HepG2 (cell line): ENCODE measurements around the gene CDC20. TPM values are rescaled to one million over a fixed set of nuclear protein-coding genes. Genes with fewer than 3 reads are reported as not detected.

ENCODE experiments used
- ATF1 ChIP-seq: IDR thresholded peaks from 2 replicates; pipeline ENCODE4 v1.6.1; 2016; ENCODE audit warnings: mild to moderate bottlenecking, control low read depth
- CBX1 ChIP-seq: IDR thresholded peaks from one replicate; pipeline ENCODE4 v1.6.1; 2016; ENCODE audit warnings: antibody characterized with exemption, low read depth
- MED1 ChIP-seq: sonication (generic); formaldehyde crosslinking; IDR thresholded peaks from 2 replicates; pipeline ENCODE4 v1.4.0; 2020; ENCODE audit warnings: missing genetic modification reagents
- MYNN ChIP-seq: sonication (generic); formaldehyde crosslinking; IDR thresholded peaks from 2 replicates; pipeline ENCODE4 v1.4.0; 2020; ENCODE audit warnings: mild to moderate bottlenecking, low read depth, missing genetic modification reagents
- SALL1 ChIP-seq: sonication (generic); formaldehyde crosslinking; IDR thresholded peaks from 2 replicates; pipeline ENCODE4 v1.8.0; 2022; ENCODE audit warnings: mild to moderate bottlenecking, missing genetic modification reagents
- ZBTB40 ChIP-seq, 2 experiments: fragments of 450-650 bp in 1 of 2; sonication (generic) in 1 of 2; formaldehyde crosslinking in 1 of 2; IDR thresholded peaks; 2 replicates each; pipeline versions ENCODE4 v1.6.1 to v1.8.0; 2016 to 2022; ENCODE audit warnings: antibody characterized with exemption in 1 of 2, mild to moderate bottlenecking in 1 of 2, missing genetic modification reagents in 1 of 2
- ZEB1 ChIP-seq: IDR thresholded peaks from 2 replicates; pipeline ENCODE4 v1.6.1; 2012; ENCODE audit warnings: mild to moderate bottlenecking, low read depth, inconsistent platforms; ENCODE audit not compliant: insufficient replicate concordance
- ZNF205 ChIP-seq: IDR thresholded peaks from 2 replicates; pipeline ENCODE4 v1.6.1; 2018; ENCODE audit warnings: missing biosample characterization, missing genetic modification reagents
- ZNF33A ChIP-seq: sonication (generic); formaldehyde crosslinking; IDR thresholded peaks from 2 replicates; pipeline ENCODE4 v1.5.1; 2020; ENCODE audit warnings: missing genetic modification reagents, mild to moderate bottlenecking, moderate library complexity, borderline replicate concordance
- ZNF704 ChIP-seq: sonication (generic); formaldehyde crosslinking; IDR thresholded peaks from 2 replicates; pipeline ENCODE4 v1.8.1; 2023; ENCODE audit warnings: mild to moderate bottlenecking, inconsistent platforms, moderate library complexity, missing genetic modification reagents, borderline replicate concordance
- polyA plus RNA-seq, 8 experiments: library from polyadenylated mRNA; depleted of rRNA in 3 of 8; stranded (reverse) in 7 of 8; unstranded in 1 of 8; fragments of >200 nt; fragmentation: Illumina TruSeq in 4 of 8; extraction: Trizol in 4 of 8; gene quantifications; 2 replicates each; pipeline versions ENCODE4 v1.2.1 to v1.2.3, GENCODE V29; 2011 to 2016; ENCODE audit warnings: low read depth in 4 of 8, missing spikeins in 1 of 8, mixed read lengths in 1 of 8; ENCODE audit not compliant: insufficient read depth in 1 of 8
- total RNA-seq, 5 experiments: library from RNA; depleted of rRNA; stranded (reverse); fragments of >200 nt; fragmentation: Illumina TruSeq; extraction: Trizol; gene quantifications; 2 replicates each; pipeline ENCODE4 v1.2.3, GENCODE V29; 2016; ENCODE audit warnings: low read depth in 1 of 5
- TF ChIP-seq, protein P1 (sequence below): IDR thresholded peaks from 2 replicates; pipeline ENCODE4 v1.6.1; 2016; ENCODE audit warnings: low read depth, missing genetic modification reagents, missing compliant biosample characterization

Gene CDC20
- total and polyA plus RNA-seq, 2 of the 13 experiments (the other 11 are each of a cell fraction or from before 2014, with no cell fraction given), result 57.9 to 90.0 TPM

- TF ChIP-seq ZBTB40 (IDR thresholded peaks at IDR 0.05), result peak; percentile 93
- TF ChIP-seq ZBTB40 (CRISPR knock-in tag; IDR thresholded peaks at IDR 0.05), result peak; percentile 70; the same call in 1 of the 2 replicates
- 0 out of 2 replicates have a peak, but pooled peaks have one; percentile 46 for TF ChIP-seq MYNN (CRISPR knock-in tag)
- peak; percentile 55; the same call in 1 of the 2 replicates for TF ChIP-seq ZNF704
- TF ChIP-seq, protein P1, sequence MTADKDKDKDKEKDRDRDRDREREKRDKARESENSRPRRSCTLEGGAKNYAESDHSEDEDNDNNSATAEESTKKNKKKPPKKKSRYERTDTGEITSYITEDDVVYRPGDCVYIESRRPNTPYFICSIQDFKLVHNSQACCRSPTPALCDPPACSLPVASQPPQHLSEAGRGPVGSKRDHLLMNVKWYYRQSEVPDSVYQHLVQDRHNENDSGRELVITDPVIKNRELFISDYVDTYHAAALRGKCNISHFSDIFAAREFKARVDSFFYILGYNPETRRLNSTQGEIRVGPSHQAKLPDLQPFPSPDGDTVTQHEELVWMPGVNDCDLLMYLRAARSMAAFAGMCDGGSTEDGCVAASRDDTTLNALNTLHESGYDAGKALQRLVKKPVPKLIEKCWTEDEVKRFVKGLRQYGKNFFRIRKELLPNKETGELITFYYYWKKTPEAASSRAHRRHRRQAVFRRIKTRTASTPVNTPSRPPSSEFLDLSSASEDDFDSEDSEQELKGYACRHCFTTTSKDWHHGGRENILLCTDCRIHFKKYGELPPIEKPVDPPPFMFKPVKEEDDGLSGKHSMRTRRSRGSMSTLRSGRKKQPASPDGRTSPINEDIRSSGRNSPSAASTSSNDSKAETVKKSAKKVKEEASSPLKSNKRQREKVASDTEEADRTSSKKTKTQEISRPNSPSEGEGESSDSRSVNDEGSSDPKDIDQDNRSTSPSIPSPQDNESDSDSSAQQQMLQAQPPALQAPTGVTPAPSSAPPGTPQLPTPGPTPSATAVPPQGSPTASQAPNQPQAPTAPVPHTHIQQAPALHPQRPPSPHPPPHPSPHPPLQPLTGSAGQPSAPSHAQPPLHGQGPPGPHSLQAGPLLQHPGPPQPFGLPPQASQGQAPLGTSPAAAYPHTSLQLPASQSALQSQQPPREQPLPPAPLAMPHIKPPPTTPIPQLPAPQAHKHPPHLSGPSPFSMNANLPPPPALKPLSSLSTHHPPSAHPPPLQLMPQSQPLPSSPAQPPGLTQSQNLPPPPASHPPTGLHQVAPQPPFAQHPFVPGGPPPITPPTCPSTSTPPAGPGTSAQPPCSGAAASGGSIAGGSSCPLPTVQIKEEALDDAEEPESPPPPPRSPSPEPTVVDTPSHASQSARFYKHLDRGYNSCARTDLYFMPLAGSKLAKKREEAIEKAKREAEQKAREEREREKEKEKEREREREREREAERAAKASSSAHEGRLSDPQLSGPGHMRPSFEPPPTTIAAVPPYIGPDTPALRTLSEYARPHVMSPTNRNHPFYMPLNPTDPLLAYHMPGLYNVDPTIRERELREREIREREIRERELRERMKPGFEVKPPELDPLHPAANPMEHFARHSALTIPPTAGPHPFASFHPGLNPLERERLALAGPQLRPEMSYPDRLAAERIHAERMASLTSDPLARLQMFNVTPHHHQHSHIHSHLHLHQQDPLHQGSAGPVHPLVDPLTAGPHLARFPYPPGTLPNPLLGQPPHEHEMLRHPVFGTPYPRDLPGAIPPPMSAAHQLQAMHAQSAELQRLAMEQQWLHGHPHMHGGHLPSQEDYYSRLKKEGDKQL (CRISPR knock-in tag), result 0 out of 2 replicates have a peak, but pooled peaks have one; percentile 42
- no peak; the same call in 1 of the 2 replicates for TF ChIP-seq ZNF205 (CRISPR knock-in tag)
- TF ChIP-seq ATF1 (CRISPR knock-in tag), result peak; percentile 79
- TF ChIP-seq ZNF33A (CRISPR knock-in tag), result no peak
- TF ChIP-seq SALL1 (CRISPR knock-in tag), result peak; percentile 80
- TF ChIP-seq CBX1, result peak; percentile 20
- TF ChIP-seq ZEB1, result no peak
- TF ChIP-seq MED1 (CRISPR knock-in tag), result peak; percentile 52; the same call in 1 of the 2 replicates
Observed at GRCh38 chr1:43389326-43390313, 30.8 kb downstream of the CDC20 start, which contains the start of the genes MED8 and SZT2 (continued).
